GM06990 (cell line): ENCODE data around the gene BRD4.

ENCODE experiments used
- DNase-seq: peaks from one replicate; pipeline ENCODE4 v3.0.0-alpha.2; 2011; ENCODE audit not compliant: insufficient read length; ENCODE audit errors: extremely low read depth
- H3K27me3 ChIP-seq: replicated peaks from 2 replicates; pipeline ENCODE4 v1.6.0; 2011; ENCODE audit warnings: low read length; ENCODE audit not compliant: control insufficient read depth, insufficient read depth
- H3K36me3 ChIP-seq: 2 replicates; pipeline ENCODE4 v1.5.1; 2011; ENCODE audit warnings: low read length; ENCODE audit not compliant: control insufficient read depth, insufficient read depth
- H3K4me3 ChIP-seq: replicated peaks from 2 replicates; pipeline ENCODE4 v1.5.1; 2011; ENCODE audit warnings: low read depth, mild to moderate bottlenecking, control low read depth, low read length
- TF ChIP-seq, protein P1 (sequence below): IDR thresholded peaks from 2 replicates; pipeline ENCODE4 v1.5.1; 2011; ENCODE audit warnings: low read length, control low read depth, mild to moderate bottlenecking, inconsistent platforms; ENCODE audit not compliant: insufficient read depth, poor library complexity, severe bottlenecking

BRD4 gene

DNA sequence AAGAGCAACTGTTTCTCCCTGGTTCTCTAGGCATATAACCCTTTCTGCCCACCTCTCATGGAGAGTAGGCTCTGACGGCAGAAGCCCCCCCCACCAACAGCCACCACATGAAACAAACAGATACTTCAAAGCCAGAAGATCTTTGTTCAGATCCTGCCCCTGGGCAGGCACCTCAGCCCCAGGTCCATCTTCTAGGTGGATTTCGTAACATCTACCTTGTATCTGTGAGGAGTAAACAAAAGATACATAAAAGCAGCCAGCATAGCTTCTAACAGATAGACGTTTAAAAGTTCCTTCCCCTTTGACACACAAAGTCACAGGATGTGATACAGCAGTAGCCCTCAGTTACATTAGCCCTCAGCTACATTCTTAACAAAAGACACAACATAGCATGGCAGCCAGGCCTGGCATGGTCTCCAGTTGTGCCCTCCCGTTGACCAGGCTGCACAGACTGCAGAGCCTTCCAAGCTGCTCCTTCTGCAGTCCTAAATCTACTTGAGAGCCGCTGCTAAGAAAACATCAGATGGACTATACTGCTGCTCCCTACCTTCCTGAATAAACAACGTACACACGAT is 35.4 kb downstream of the BRD4 start:
- Histone ChIP-seq H3K27me3 (no peaks in the 10 kb centered on the region), H3K36me3 (no peaks in the 10 kb centered on the region; the same call in 1 of the 2 replicates), H3K4me3 (no peak overlapping the region)
- no peak for DNase-seq
- TF ChIP-seq, protein P1, sequence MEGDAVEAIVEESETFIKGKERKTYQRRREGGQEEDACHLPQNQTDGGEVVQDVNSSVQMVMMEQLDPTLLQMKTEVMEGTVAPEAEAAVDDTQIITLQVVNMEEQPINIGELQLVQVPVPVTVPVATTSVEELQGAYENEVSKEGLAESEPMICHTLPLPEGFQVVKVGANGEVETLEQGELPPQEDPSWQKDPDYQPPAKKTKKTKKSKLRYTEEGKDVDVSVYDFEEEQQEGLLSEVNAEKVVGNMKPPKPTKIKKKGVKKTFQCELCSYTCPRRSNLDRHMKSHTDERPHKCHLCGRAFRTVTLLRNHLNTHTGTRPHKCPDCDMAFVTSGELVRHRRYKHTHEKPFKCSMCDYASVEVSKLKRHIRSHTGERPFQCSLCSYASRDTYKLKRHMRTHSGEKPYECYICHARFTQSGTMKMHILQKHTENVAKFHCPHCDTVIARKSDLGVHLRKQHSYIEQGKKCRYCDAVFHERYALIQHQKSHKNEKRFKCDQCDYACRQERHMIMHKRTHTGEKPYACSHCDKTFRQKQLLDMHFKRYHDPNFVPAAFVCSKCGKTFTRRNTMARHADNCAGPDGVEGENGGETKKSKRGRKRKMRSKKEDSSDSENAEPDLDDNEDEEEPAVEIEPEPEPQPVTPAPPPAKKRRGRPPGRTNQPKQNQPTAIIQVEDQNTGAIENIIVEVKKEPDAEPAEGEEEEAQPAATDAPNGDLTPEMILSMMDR, result no peak

DNA sequence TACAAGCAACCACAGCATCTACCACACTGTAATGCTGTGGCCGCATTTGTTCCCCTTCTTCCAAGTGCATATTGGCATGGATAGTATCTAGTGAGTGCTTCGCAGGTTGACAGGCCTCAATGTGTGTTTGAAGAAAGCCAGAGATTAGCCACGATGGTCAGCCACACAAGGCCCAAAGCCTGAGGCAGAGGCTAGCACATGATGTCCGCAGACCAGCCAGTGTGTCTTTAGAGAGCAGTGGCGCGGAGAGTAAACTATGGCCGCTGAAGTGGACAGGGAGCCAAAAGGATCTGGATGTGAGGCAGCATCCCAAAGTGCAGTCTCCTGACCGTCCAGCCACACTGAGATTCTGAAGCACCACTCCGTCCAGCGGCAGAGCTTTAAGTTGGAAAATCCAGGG is 36.0 kb downstream of the BRD4 start:
- Histone ChIP-seq H3K4me3 (no peak overlapping the region), H3K27me3 (no peaks in the 10 kb centered on the region), H3K36me3 (no peaks in the 10 kb centered on the region; the same call in 1 of the 2 replicates)
- TF ChIP-seq, protein P1, result no peak
- DNase-seq, result no peak

DNA sequence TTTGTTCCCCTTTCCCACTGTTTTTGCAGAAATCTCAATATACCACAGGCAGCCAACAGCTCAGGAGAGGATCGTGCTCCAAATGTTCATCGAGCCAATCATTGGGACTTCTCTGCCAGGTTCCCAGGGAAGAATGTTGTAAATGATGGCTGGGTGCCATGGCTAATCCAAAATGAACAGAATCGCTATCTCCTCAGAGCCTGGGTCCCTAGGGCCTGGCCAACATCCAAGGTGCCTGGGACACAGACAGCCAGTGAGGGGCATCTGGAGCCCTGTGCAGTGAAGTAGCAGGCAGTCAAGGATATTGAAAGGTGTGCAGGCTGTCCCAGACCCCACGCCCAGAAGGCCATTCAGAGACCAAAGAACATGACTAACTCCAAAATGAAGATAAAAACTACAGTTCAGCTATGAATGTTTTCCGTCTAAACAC is 37.8 kb downstream of the BRD4 start:
- TF ChIP-seq, protein P1, result no peak
- H3K36me3 ChIP-seq, result no peaks in the 10 kb centered on the region; the same call in 1 of the 2 replicates
- H3K4me3 ChIP-seq, result no peak overlapping the region
- no peak for DNase-seq
- no peaks in the 10 kb centered on the region for H3K27me3 ChIP-seq

DNA sequence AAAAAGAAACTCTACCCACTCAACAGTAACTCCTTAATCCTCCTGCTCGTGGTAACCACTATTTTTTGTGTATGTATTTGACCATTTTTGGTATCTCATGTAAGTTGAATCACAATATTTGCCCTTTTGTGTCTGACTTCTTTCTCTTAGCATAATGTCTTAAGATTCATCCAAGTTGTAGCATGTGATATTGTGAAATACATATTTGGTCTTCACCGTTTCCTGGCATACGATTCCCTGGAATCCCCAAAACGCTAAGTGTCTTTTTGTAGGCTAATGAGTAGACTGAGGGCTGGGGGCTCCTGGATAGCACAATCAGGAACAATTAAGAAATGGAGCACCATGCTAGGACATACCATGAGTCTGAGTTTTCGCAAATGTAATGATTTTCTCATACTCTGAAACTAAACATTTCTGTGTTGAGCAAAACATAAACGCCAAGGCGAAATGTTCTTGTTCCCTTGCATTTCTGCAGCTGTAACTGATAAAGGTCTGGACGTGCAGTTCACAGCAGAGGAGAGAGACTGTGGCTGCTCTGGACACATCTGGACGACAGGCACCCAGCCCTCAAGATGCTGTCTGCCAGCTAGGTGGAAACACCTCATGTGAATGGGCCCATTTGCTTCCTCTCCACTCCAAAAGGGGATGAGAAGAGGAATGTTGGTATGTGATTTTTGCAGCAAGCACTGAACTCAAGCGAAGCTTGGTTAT is 38.4 kb downstream of the BRD4 start:
- no peak for DNase-seq
- Histone ChIP-seq H3K27me3 (no peaks in the 10 kb centered on the region), H3K4me3 (no peak overlapping the region), H3K36me3 (no peaks in the 10 kb centered on the region; the same call in 1 of the 2 replicates)
- TF ChIP-seq, protein P1, result no peak

DNA sequence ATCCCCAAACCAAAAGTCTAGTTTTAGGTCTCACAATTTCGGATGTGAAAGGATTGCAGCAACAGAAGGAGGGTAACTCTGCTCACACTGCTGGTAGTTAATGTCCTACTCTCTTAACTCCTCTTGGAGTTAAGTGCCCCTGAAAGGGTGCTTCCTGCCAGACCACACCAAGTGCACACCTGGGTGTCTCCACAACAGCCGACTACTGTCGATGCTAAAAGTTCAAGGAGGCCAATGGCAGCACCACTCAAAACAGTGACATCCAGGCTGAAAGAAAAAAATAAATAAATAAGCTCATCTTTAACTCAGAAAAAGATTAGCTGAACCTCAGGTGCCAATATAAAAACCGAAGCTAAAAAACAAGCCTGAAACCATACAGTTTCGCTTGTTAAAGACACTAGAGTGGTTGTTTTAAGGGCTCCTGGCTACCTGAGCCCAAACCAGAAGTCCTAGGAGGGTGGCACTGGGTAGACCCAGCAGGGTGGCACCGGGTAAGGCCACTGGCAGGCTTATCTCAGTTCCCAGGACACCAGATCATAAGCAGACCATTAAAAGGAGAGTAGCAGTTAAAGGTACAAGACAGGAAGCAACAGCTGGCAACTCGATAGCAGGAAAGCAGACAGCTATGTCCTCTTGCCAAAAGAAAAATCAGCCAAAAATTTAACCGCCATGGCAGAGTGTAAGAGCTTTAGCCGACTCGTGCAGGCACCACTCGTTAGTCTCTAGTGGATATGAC is 39.3 kb downstream of the BRD4 start:
- TF ChIP-seq, protein P1, result no peak
- no peaks in the 10 kb centered on the region for H3K27me3 ChIP-seq
- peak; percentile 30 for DNase-seq
- no peaks in the 10 kb centered on the region; the same call in 1 of the 2 replicates for H3K36me3 ChIP-seq
- H3K4me3 ChIP-seq, result peak overlapping the region; percentile 33
